ENCODE measurements around the gene SC5D. TPM values are rescaled to one million over a fixed set of nuclear protein-coding genes. Genes with fewer than 3 reads are reported as not detected.

Gene SC5D
- total and polyA plus RNA-seq, 2 of the 4 experiments (the other 2 are of a cell fraction), result 21.3 to 21.7 TPM

GRCh38 chr11:121293288-121293594 is 670 bp downstream of the SC5D start:
- Histone ChIP-seq H2BK20ac (ENCODE audit: low read depth, low read length) (no peak overlapping the region), H4K5ac (ENCODE audit: low read depth, low read length) (no peak overlapping the region; the same call in 1 of the 2 replicates), H2AFZ (replicated peaks; ENCODE audit: low read length, poor library complexity) (peak overlapping the region; percentile 96), H3K9ac (ENCODE audit: low read depth, low read length) (peak overlapping the region; percentile 79), H2AK5ac (ENCODE audit: low read depth, low read length) (no peak overlapping the region), H4K8ac (ENCODE audit: low read depth in 2 of 2, low read length in 2 of 2) (peak overlapping the region; percentile 61 to 77; a peak in 3 of 4 replicates), H2BK15ac (ENCODE audit: low read depth, low read length) (no peak overlapping the region), H2BK120ac (ENCODE audit: low read depth, low read length) (no peak overlapping the region), H3K4me1 (ENCODE audit: control insufficient read depth, insufficient read depth, low read length) (no peaks in the 10 kb centered on the region), H3K79me1 (ENCODE audit: low read depth in 1 of 2, low read length in 2 of 2) (peaks cover 4 to 32% of the 10 kb centered on the region in 2 experiments), H3K4me3 (ENCODE audit: insufficient read depth, low read depth, low read length) (peak overlapping the region; percentile 83), H3K56ac (ENCODE audit: extremely low read depth, insufficient read depth, low read length) (peak overlapping the region; percentile 76; the same call in 1 of the 2 replicates), H4K20me1 (ENCODE audit: insufficient read depth, low read length) (no peaks in the 10 kb centered on the region), H3K27me3 (ENCODE audit: control insufficient read depth, insufficient read depth, low read length) (peaks cover 15% of the 10 kb centered on the region), H3K9me3 (ENCODE audit: control insufficient read depth, insufficient read depth, low read length) (no peaks in the 10 kb centered on the region), H3K4me2 (ENCODE audit: low read depth, low read length) (peak overlapping the region; percentile 77), H3K18ac (ENCODE audit: low read depth, low read length) (no peak overlapping the region), H4K91ac (ENCODE audit: insufficient read depth, low read depth, low read length) (no peak overlapping the region), H3K14ac (replicated peaks; ENCODE audit: low read depth, low read length) (peak overlapping the region; percentile 90; the same call in 1 of the 2 replicates), H3K27ac (ENCODE audit: insufficient read depth, low read length) (peak overlapping the region; percentile 66), H2BK5ac (ENCODE audit: low read depth, low read length, poor library complexity, severe bottlenecking) (no peak overlapping the region), H3K9me1 (ENCODE audit: insufficient read depth, low read length) (no peaks in the 10 kb centered on the region), H3K23ac (ENCODE audit: low read depth, low read length) (peak overlapping the region; percentile 96; the same call in 1 of the 2 replicates), H3K4ac (ENCODE audit: low read depth, low read length) (peak overlapping the region; percentile 70; the same call in 1 of the 2 replicates), H3K36me3 (ENCODE audit: control insufficient read depth, insufficient read depth, low read length) (peaks cover 2% of the 10 kb centered on the region; the same call in 1 of the 2 replicates), H2AK9ac (replicated peaks; ENCODE audit: low read depth, low read length, poor library complexity) (peak overlapping the region; percentile 81)
- intact Hi-C loops (cut with micrococcal nuclease), result no loop called here
- DNase-seq (peak; percentile 31), ATAC-seq (ENCODE audit: low read depth) (peak; percentile 6)
- ChIA-PET POLR2A (ENCODE audit: unreplicated experiment) (no interaction called here), CTCF (no interaction called here)
- in situ Hi-C loops (cut with MboI; ENCODE audit: low sequenced_read_pairs), result no loop called here
- BruUV-seq (replicated peaks), result no TSS peak
- WGBS, 2 experiments (ENCODE audit: extremely low coverage in 2 of 2, insufficient read length in 1 of 2), result no CpG with 5 or more reads among the region's 5 CpGs
- TF ChIP-seq RCOR1 (IDR thresholded peaks at IDR 0.05; ENCODE audit: insufficient replicate concordance, low read length) (no peak), FOS (IDR thresholded peaks at IDR 0.05; ENCODE audit: low read depth, low read length) (no peak), MAZ (IDR thresholded peaks at IDR 0.05; ENCODE audit: borderline replicate concordance, low read depth, low read length) (no peak), SMC3 (IDR thresholded peaks at IDR 0.05; ENCODE audit: low read depth, low read length) (no peak), CEBPB (IDR thresholded peaks at IDR 0.05; ENCODE audit: low read depth, low read length) (no peak), RFX5 (IDR thresholded peaks at IDR 0.05; ENCODE audit: low read depth, low read length) (no peak), BHLHE40 (IDR thresholded peaks at IDR 0.05; ENCODE audit: low read depth, low read length) (no peak), MXI1 (IDR thresholded peaks at IDR 0.05; ENCODE audit: borderline replicate concordance, low read depth, low read length) (no peak), RAD21 (IDR thresholded peaks at IDR 0.05; ENCODE audit: low read length) (no peak), CHD1 (IDR thresholded peaks at IDR 0.05; ENCODE audit: low read depth, low read length) (no peak), NFE2L2 (IDR thresholded peaks at IDR 0.05; ENCODE audit: low read depth, low read length) (no peak), MAFK (IDR thresholded peaks at IDR 0.05; ENCODE audit: low read depth, low read length) (no peak), POLR2A (IDR thresholded peaks at IDR 0.05; ENCODE audit: low read depth, low read length) (no peak)
- TF ChIP-seq, protein P1, sequence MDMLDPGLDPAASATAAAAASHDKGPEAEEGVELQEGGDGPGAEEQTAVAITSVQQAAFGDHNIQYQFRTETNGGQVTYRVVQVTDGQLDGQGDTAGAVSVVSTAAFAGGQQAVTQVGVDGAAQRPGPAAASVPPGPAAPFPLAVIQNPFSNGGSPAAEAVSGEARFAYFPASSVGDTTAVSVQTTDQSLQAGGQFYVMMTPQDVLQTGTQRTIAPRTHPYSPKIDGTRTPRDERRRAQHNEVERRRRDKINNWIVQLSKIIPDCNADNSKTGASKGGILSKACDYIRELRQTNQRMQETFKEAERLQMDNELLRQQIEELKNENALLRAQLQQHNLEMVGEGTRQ (IDR thresholded peaks at IDR 0.05; ENCODE audit: low read depth, low read length), result no peak
- TF ChIP-seq, protein P2, sequence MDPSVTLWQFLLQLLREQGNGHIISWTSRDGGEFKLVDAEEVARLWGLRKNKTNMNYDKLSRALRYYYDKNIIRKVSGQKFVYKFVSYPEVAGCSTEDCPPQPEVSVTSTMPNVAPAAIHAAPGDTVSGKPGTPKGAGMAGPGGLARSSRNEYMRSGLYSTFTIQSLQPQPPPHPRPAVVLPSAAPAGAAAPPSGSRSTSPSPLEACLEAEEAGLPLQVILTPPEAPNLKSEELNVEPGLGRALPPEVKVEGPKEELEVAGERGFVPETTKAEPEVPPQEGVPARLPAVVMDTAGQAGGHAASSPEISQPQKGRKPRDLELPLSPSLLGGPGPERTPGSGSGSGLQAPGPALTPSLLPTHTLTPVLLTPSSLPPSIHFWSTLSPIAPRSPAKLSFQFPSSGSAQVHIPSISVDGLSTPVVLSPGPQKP (IDR thresholded peaks at IDR 0.05; ENCODE audit: borderline replicate concordance, low read depth, low read length), result no peak
- TF ChIP-seq, protein P3, sequence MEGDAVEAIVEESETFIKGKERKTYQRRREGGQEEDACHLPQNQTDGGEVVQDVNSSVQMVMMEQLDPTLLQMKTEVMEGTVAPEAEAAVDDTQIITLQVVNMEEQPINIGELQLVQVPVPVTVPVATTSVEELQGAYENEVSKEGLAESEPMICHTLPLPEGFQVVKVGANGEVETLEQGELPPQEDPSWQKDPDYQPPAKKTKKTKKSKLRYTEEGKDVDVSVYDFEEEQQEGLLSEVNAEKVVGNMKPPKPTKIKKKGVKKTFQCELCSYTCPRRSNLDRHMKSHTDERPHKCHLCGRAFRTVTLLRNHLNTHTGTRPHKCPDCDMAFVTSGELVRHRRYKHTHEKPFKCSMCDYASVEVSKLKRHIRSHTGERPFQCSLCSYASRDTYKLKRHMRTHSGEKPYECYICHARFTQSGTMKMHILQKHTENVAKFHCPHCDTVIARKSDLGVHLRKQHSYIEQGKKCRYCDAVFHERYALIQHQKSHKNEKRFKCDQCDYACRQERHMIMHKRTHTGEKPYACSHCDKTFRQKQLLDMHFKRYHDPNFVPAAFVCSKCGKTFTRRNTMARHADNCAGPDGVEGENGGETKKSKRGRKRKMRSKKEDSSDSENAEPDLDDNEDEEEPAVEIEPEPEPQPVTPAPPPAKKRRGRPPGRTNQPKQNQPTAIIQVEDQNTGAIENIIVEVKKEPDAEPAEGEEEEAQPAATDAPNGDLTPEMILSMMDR (conservative IDR thresholded peaks at IDR 0.05; ENCODE audit: low read depth, low read length), result no peak
- dilution Hi-C loops (cut with HindIII; ENCODE audit: low sequenced_read_pairs, unreplicated experiment), result no loop called here
